Measurements from ENCODE around the gene PRR9. TPM values are rescaled to one million over a fixed set of nuclear protein-coding genes. Genes with fewer than 3 reads are reported as not detected.

Gene PRR9
- total RNA-seq, 4 donors from 2014 or later, result not detected

- H3K4me3 ChIP-seq (replicated peaks in 1 of 3), result no peak overlapping the region
- DNase-seq, result no peak
- no peak overlapping the region for H3K27ac ChIP-seq
- no peaks in the 10 kb centered on the region for H3K36me3 ChIP-seq
- TF ChIP-seq CTCF (IDR thresholded peaks at IDR 0.05) (no peak), POLR2A (IDR thresholded peaks at IDR 0.05) (no peak)
- H3K27me3 ChIP-seq, result no peaks in the 10 kb centered on the region
- intact Hi-C loops (cut with DNase I), result no loop called here
- WGBS, 2 donors, result 83 to 84% methylated on average over 4 of the region's 4 CpGs
- no peaks in the 10 kb centered on the region for H3K4me1 ChIP-seq
- H3K9me3 ChIP-seq, result no peaks in the 10 kb centered on the region
These were observed 34.6 kb downstream of the PRR9 start for GRCh38 chr1:153251988-153252387.

GRCh38 chr1:153253076-153253475, 35.7 kb downstream of the PRR9 start:
- intact Hi-C loops (cut with DNase I), result no loop called here
- Histone ChIP-seq H3K4me1 (no peaks in the 10 kb centered on the region), H3K27ac (no peak overlapping the region), H3K36me3 (no peaks in the 10 kb centered on the region), H3K27me3 (no peaks in the 10 kb centered on the region), H3K4me3 (replicated peaks in 1 of 3) (no peak overlapping the region), H3K9me3 (no peaks in the 10 kb centered on the region)
- DNase-seq, result no peak
- 43 to 91% methylated on average over 2 of the region's 2 CpGs for WGBS, 2 donors
- TF ChIP-seq CTCF (IDR thresholded peaks at IDR 0.05) (no peak), POLR2A (IDR thresholded peaks at IDR 0.05) (no peak)

DNA sequence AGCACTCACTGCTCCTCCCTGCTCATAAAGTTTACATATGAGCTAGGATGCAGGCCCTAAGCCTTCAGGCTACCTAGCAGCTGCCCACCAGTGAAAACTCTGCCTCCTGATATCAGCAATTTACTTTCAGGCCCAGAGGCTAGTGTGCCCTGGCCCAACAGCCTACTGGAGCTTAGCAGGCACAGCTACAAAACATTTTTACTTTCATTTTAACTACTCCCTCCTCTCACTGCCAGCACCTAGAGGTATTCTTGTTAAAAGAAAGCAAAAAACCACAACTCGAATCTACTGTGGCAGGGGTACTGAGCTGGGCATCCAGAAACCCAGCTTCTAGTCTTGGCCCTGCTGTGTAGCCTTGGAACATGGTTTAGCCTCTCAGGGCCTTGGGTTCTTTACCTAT, 36.3 kb downstream of the PRR9 start:
- WGBS, 2 donors, result 78 to 85% methylated on average over 1 of the region's 1 CpG
- Histone ChIP-seq H3K4me3 (replicated peaks in 1 of 3) (no peak overlapping the region), H3K36me3 (no peaks in the 10 kb centered on the region), H3K4me1 (no peaks in the 10 kb centered on the region), H3K9me3 (no peaks in the 10 kb centered on the region), H3K27me3 (no peaks in the 10 kb centered on the region), H3K27ac (no peak overlapping the region)
- intact Hi-C loops (cut with DNase I), result no loop called here
- no peak for TF ChIP-seq POLR2A (IDR thresholded peaks at IDR 0.05)
- TF ChIP-seq CTCF (IDR thresholded peaks at IDR 0.05), result no peak
- DNase-seq, result no peak

DNA sequence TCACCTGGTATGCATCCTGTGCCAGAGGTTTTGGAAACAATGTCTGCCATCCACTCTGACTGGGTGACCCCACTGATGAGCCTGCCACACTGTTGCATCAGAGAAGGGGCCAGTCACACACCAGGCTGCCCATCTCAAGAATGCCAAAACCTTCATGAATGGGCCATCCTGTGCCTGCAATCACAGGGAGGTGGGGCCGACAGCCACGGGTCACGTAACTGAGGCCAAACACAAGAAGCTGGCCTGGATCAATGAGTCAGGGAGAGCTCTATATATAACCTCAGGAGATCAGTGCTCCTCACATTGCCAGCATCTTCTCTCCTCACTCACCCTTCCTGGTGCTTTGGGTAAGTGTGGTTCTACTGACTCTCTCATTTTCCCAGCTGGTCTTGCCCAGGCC, 42.0 kb downstream of the PRR9 start, which contains the start of gene LORICRIN:
TSS of gene LORICRIN (plus strand) at position 301 of the 400 bp plus-strand sequence. CDS start 1,263 bp downstream, outside the sequence.
- H3K36me3 ChIP-seq, result no peaks in the 10 kb centered on the region
- H3K4me3 ChIP-seq (replicated peaks in 1 of 3), result no peak within 1 kb of the TSS
- H3K9me3 ChIP-seq, result no peaks in the 10 kb centered on the region
- peaks cover 13 to 14% of the 10 kb centered on the region in 2 donors for H3K4me1 ChIP-seq
- peaks cover 24% of the 10 kb centered on the region for H3K27me3 ChIP-seq
- intact Hi-C loops (cut with DNase I), result no loop called here
- WGBS, 2 donors, result 85 to 90% methylated on average over 3 of the region's 3 CpGs
- DNase-seq, result no peak
- no peak for TF ChIP-seq CTCF (IDR thresholded peaks at IDR 0.05)
- no peak for TF ChIP-seq POLR2A (IDR thresholded peaks at IDR 0.05)
- H3K27ac ChIP-seq, result no peak within 1 kb of the TSS

GRCh38 chr1:153260585-153261280, 43.3 kb downstream of the PRR9 start:
- no peaks in the 10 kb centered on the region for H3K9me3 ChIP-seq
- H3K4me1 ChIP-seq, result peaks cover 13 to 14% of the 10 kb centered on the region in 2 donors
- intact Hi-C loops (cut with DNase I), result no loop called here
- H3K27ac ChIP-seq, result no peak overlapping the region
- no peaks in the 10 kb centered on the region for H3K36me3 ChIP-seq
- TF ChIP-seq CTCF (IDR thresholded peaks at IDR 0.05), result no peak
- no peak for TF ChIP-seq POLR2A (IDR thresholded peaks at IDR 0.05)
- peaks cover 26% of the 10 kb centered on the region for H3K27me3 ChIP-seq
- peak overlapping the region in 1 of 3 donors; percentile 32 for H3K4me3 ChIP-seq (replicated peaks in 1 of 3)
- 27 to 35% methylated on average over 8 to 18 of the region's 45 CpGs for WGBS, 2 donors
- no peak for DNase-seq
